KMS-11 (cell line): ENCODE results near the gene S100A5.
"Not testable (repeated sequence)": the region's sequence is repeated elsewhere in the genome, so short reads cannot be mapped to it uniquely, and the experiment has no call there.

Source experiments
- H2AFZ ChIP-seq: fragments of 200-600 bp; sonication (generic); 2 replicates; pipeline ENCODE4 v1.6.1; 2016; ENCODE audit warnings: antibody characterized with exemption, mixed run types, low read depth
- H3K27ac ChIP-seq: fragments of 200-600 bp; sonication (generic); 2 replicates; pipeline ENCODE4 v1.6.1; 2016; ENCODE audit warnings: mild to moderate bottlenecking, mixed run types
- H3K27me3 ChIP-seq: fragments of 200-600 bp; sonication (generic); 2 replicates; pipeline ENCODE4 v1.6.1; 2017; ENCODE audit warnings: mild to moderate bottlenecking, low read depth, mixed run types, moderate library complexity; ENCODE audit not compliant: insufficient read depth
- H3K36me3 ChIP-seq: fragments of 200-600 bp; sonication (generic); 2 replicates; pipeline ENCODE4 v1.6.1; 2017; ENCODE audit warnings: mild to moderate bottlenecking, mixed run types; ENCODE audit not compliant: insufficient read depth
- H3K4me1 ChIP-seq: fragments of 200-600 bp; sonication (generic); 2 replicates; pipeline ENCODE4 v1.6.1; 2016; ENCODE audit warnings: mild to moderate bottlenecking, low read depth, mixed run types; ENCODE audit not compliant: poor library complexity, severe bottlenecking
- H3K4me2 ChIP-seq: fragments of 200-600 bp; sonication (generic); 2 replicates; pipeline ENCODE4 v1.7.0; 2016; ENCODE audit warnings: mild to moderate bottlenecking, mixed run types
- H3K4me3 ChIP-seq: fragments of 200-600 bp; sonication (generic); IDR thresholded peaks from 2 replicates; pipeline ENCODE4 v1.6.1; 2017; ENCODE audit warnings: low read depth, low read length, mixed read lengths; ENCODE audit not compliant: insufficient read depth
- H3K79me2 ChIP-seq: fragments of 200-600 bp; sonication (generic); 2 replicates; pipeline ENCODE4 v1.6.1; 2016; ENCODE audit warnings: low read depth, mixed run types; ENCODE audit not compliant: insufficient read depth
- H3K9ac ChIP-seq: fragments of 200-600 bp; sonication (generic); 2 replicates; pipeline ENCODE4 v1.6.1; 2016; ENCODE audit warnings: mild to moderate bottlenecking, mixed run types
- H4K20me1 ChIP-seq: fragments of 200-600 bp; sonication (generic); 2 replicates; pipeline ENCODE4 v1.6.1; 2016; ENCODE audit warnings: mild to moderate bottlenecking, mixed run types; ENCODE audit not compliant: insufficient read depth
- CTCF ChIP-seq: fragments of 200-600 bp; sonication (generic); conservative IDR thresholded peaks from 2 replicates; pipeline ENCODE4 v1.6.1; 2017; ENCODE audit warnings: low read depth, mild to moderate bottlenecking, antibody characterized with exemption, low read length, moderate library complexity, mixed read lengths

S100A5 gene

GRCh38 chr1:153540394-153541361 lies at the start of gene S100A5:
Gene S100A5 (minus strand): TSS chr1:153540934. CDS start chr1:153540191, 743 bp downstream.
- H3K4me2 ChIP-seq, result no peak within 1 kb of the TSS
- H3K79me2 ChIP-seq, result no peaks in the 10 kb centered on the region
- H3K36me3 ChIP-seq, result no peaks in the 10 kb centered on the region
- H3K27ac ChIP-seq, result no peak within 1 kb of the TSS
- no peaks in the 10 kb centered on the region for H4K20me1 ChIP-seq
- H3K4me3 ChIP-seq, result no peak within 1 kb of the TSS
- no peaks in the 10 kb centered on the region for H3K27me3 ChIP-seq
- H3K9ac ChIP-seq, result no peak within 1 kb of the TSS
- H3K4me1 ChIP-seq, result peaks cover 29% of the 10 kb centered on the region
- no peak for TF ChIP-seq CTCF
- no peak within 1 kb of the TSS for H2AFZ ChIP-seq

- H2AFZ ChIP-seq, result no peak overlapping the region
- no peak overlapping the region for H3K4me3 ChIP-seq
- H3K36me3 ChIP-seq, result no peaks in the 10 kb centered on the region
- H4K20me1 ChIP-seq, result no peaks in the 10 kb centered on the region
- H3K4me1 ChIP-seq, result no peaks in the 10 kb centered on the region
- no peaks in the 10 kb centered on the region for H3K79me2 ChIP-seq
- H3K27ac ChIP-seq, result no peak overlapping the region
- H3K27me3 ChIP-seq, result no peaks in the 10 kb centered on the region
- H3K4me2 ChIP-seq, result no peak overlapping the region
- H3K9ac ChIP-seq, result no peak overlapping the region
- TF ChIP-seq CTCF, result no peak
Measured at GRCh38 chr1:153588482-153588881, 47.7 kb upstream of the S100A5 start.

GRCh38 chr1:153588033-153588432 lies 47.3 kb upstream of the S100A5 start:
- not testable (repeated sequence) for H3K79me2 ChIP-seq, H3K4me1 ChIP-seq, H3K4me3 ChIP-seq, H3K9ac ChIP-seq, H3K27me3 ChIP-seq, H4K20me1 ChIP-seq, H2AFZ ChIP-seq, H3K36me3 ChIP-seq, H3K27ac ChIP-seq, H3K4me2 ChIP-seq

GRCh38 chr1:153587314-153587713 lies 46.6 kb upstream of the S100A5 start:
- H3K4me1 ChIP-seq, result no peaks in the 10 kb centered on the region
- H2AFZ ChIP-seq, result no peak overlapping the region
- H3K27me3 ChIP-seq, result no peaks in the 10 kb centered on the region
- no peak for TF ChIP-seq CTCF
- H4K20me1 ChIP-seq, result no peaks in the 10 kb centered on the region
- H3K79me2 ChIP-seq, result no peaks in the 10 kb centered on the region
- no peak overlapping the region for H3K27ac ChIP-seq
- no peak overlapping the region for H3K9ac ChIP-seq
- no peak overlapping the region for H3K4me2 ChIP-seq
- H3K4me3 ChIP-seq, result no peak overlapping the region
- no peaks in the 10 kb centered on the region for H3K36me3 ChIP-seq

- H3K4me2 ChIP-seq, result no peak overlapping the region
- no peak overlapping the region for H2AFZ ChIP-seq
Measured at GRCh38 chr1:153586347-153586746, 45.6 kb upstream of the S100A5 start.

More at GRCh38 chr1:153586347-153586746, 45.6 kb upstream of the S100A5 start:
- H3K27ac ChIP-seq, result no peak overlapping the region
- no peaks in the 10 kb centered on the region for H3K36me3 ChIP-seq
- H3K4me3 ChIP-seq, result no peak overlapping the region
- H4K20me1 ChIP-seq, result no peaks in the 10 kb centered on the region
- H3K79me2 ChIP-seq, result no peaks in the 10 kb centered on the region
- H3K4me1 ChIP-seq, result no peaks in the 10 kb centered on the region
- no peaks in the 10 kb centered on the region for H3K27me3 ChIP-seq
- TF ChIP-seq CTCF, result no peak
- no peak overlapping the region for H3K9ac ChIP-seq
